GM23248 (cell line): ENCODE data around the gene RUVBL2. TPM values are rescaled to one million over a fixed set of nuclear protein-coding genes. Genes with fewer than 3 reads are reported as not detected.

Experiments used
- DNase-seq: peaks from one replicate; pipeline ENCODE4 v3.0.0-alpha.2; 2015
- H2AFZ ChIP-seq: fragments of 200-600 bp; sonication (generic); 2 replicates; pipeline ENCODE4 v1.6.1; 2016; ENCODE audit warnings: antibody characterized with exemption
- H3F3A ChIP-seq: fragments of 200-600 bp; sonication (generic); 2 replicates; pipeline ENCODE4 v1.6.1; 2016; ENCODE audit warnings: mild to moderate bottlenecking, antibody characterized with exemption, mixed run types; ENCODE audit not compliant: insufficient read depth
- H3K27ac ChIP-seq: fragments of 200-600 bp; sonication (generic); 2 replicates; pipeline ENCODE4 v1.5.1; 2016; ENCODE audit warnings: mild to moderate bottlenecking
- H3K27me3 ChIP-seq: fragments of 200-600 bp; sonication (generic); replicated peaks from 2 replicates; pipeline ENCODE4 v1.6.1; 2016; ENCODE audit warnings: mild to moderate bottlenecking; ENCODE audit not compliant: insufficient read depth
- H3K36me3 ChIP-seq: fragments of 200-600 bp; sonication (generic); 2 replicates; pipeline ENCODE4 v1.6.1; 2016; ENCODE audit warnings: low read depth, mild to moderate bottlenecking
- H3K4me1 ChIP-seq: fragments of 200-600 bp; sonication (generic); 2 replicates; pipeline ENCODE4 v1.6.1; 2016; ENCODE audit warnings: mild to moderate bottlenecking; ENCODE audit not compliant: insufficient read depth
- H3K4me2 ChIP-seq: fragments of 200-600 bp; sonication (generic); one replicate; pipeline ENCODE4 v1.6.1; 2016; ENCODE audit warnings: mild to moderate bottlenecking; ENCODE audit not compliant: unreplicated experiment
- H3K4me3 ChIP-seq: fragments of 200-600 bp; sonication (generic); 2 replicates; pipeline ENCODE4 v1.5.1; 2016; ENCODE audit warnings: mild to moderate bottlenecking
- H3K79me2 ChIP-seq: fragments of 200-600 bp; sonication (generic); 2 replicates; pipeline ENCODE4 v1.6.1; 2016; ENCODE audit warnings: mild to moderate bottlenecking; ENCODE audit not compliant: insufficient read depth
- H3K9ac ChIP-seq: fragments of 200-600 bp; sonication (generic); 2 replicates; pipeline ENCODE4 v1.6.1; 2016; ENCODE audit warnings: mild to moderate bottlenecking
- H3K9me2 ChIP-seq: fragments of 200-600 bp; sonication (generic); 2 replicates; pipeline ENCODE4 v1.6.1; 2016; ENCODE audit warnings: mixed run types, mild to moderate bottlenecking, moderate library complexity; ENCODE audit not compliant: insufficient read depth
- H3K9me3 ChIP-seq: fragments of 200-600 bp; sonication (generic); one replicate; pipeline ENCODE4 v1.6.1; 2017; ENCODE audit warnings: low read depth
- H4K20me1 ChIP-seq: fragments of 200-600 bp; sonication (generic); 2 replicates; pipeline ENCODE4 v1.6.0; 2016; ENCODE audit not compliant: insufficient read depth
- EZH2 ChIP-seq: fragments of 200-600 bp; sonication (generic); IDR thresholded peaks from 2 replicates; pipeline ENCODE4 v1.6.1; 2018; ENCODE audit warnings: antibody characterized with exemption, mild to moderate bottlenecking; ENCODE audit not compliant: insufficient read depth, poor library complexity, severe bottlenecking
- EZH2phosphoT487 ChIP-seq: fragments of 200-600 bp; sonication (generic); IDR thresholded peaks from 2 replicates; pipeline ENCODE4 v1.6.1; 2018; ENCODE audit warnings: antibody characterized with exemption, moderate library complexity, mild to moderate bottlenecking, low read depth; ENCODE audit not compliant: insufficient read depth
- WGBS, 2 experiments: methylation state at CpG; one replicate each; pipeline ENCODE4 v1.1.6; 2015 to 2017; ENCODE audit warnings: low lambda C conversion rate in 2 of 2, low coverage in 1 of 2; ENCODE audit errors: missing lambda C conversion rate in 2 of 2; 5-methylcytosine and 5-hydroxymethylcytosine counted together
- in situ Hi-C: fragments of 300-500 bp; cut with MboI; formaldehyde crosslinking; loops from 2 replicates; pipeline ENCODE4 v1.15.0; 2020
- polyA plus RNA-seq: library from polyadenylated mRNA; unstranded; fragments of >200 nt; fragmentation: Nextera tagmentation; extraction: Ambion mirVana; gene quantifications from 2 replicates; pipeline ENCODE4 v1.2.1, GENCODE V29; 2016
- total RNA-seq: library from RNA; depleted of rRNA; stranded (reverse); fragments of >200 nt; shearing (Covaris generic); gene quantifications from 2 replicates; pipeline ENCODE4 v1.2.3, GENCODE V29; 2014

The RUVBL2 gene
- total and polyA plus RNA-seq, 2 experiments from 2014 or later = 129 to 177 TPM

GRCh38 chr19:48959341-48960239 is 34.1 kb upstream of the RUVBL2 start:
- Histone ChIP-seq H3K9me2 (no peaks in the 10 kb centered on the region), H3K27ac (no peak overlapping the region), H3K9me3 (no peaks in the 10 kb centered on the region), H3F3A (peaks cover 35% of the 10 kb centered on the region), H2AFZ (no peak overlapping the region), H3K4me3 (no peak overlapping the region), H3K79me2 (peaks cover 31% of the 10 kb centered on the region), H3K36me3 (peaks cover 7% of the 10 kb centered on the region; the same call in 1 of the 2 replicates), H3K27me3 (no peaks in the 10 kb centered on the region), H3K4me2 (no peak overlapping the region), H4K20me1 (no peaks in the 10 kb centered on the region), H3K9ac (no peak overlapping the region), H3K4me1 (peaks cover 30% of the 10 kb centered on the region)
- 88 to 92% methylated on average over 16 of the region's 16 CpGs for WGBS, 2 experiments
- no peak for DNase-seq
- TF ChIP-seq EZH2 = no peak
- TF ChIP-seq EZH2phosphoT487 = no peak
- in situ Hi-C loops = no loop called here

DNA sequence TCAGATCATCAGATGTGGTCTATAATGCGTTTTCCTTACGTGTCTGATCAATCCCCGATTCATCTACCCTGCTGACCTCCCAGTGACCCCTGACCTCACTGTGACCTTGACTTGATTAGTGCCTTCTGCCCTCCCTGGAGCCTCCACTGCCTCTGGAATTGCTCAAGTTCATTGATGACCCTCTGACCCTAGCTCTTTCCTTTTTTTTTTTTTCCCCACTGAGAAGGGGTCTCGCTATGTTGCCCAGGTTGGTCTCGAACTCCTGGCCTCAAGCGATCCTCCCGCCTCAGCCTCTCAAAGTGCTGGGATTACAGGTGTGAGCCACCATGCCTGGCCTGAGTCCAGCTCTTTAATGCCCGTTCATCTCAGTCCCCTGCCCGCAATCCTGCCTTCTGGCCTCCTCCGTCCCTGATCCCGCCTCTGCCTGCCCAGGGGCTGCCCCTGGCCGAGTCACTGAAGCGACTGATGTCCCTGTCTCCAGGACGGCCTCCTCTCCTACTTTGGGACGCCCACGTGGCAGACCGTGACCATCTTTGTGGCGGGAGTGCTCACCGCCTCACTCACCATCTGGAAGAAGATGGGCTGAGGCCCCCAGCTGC is 32.5 kb upstream of the RUVBL2 start:
- no peaks in the 10 kb centered on the region for H3K27me3 ChIP-seq
- H3K9ac ChIP-seq = no peak overlapping the region
- no peak for TF ChIP-seq EZH2phosphoT487
- TF ChIP-seq EZH2 = no peak
- WGBS, 2 experiments = 84 to 86% methylated on average over 19 of the region's 19 CpGs
- in situ Hi-C loops = no loop called here
- peaks cover 44% of the 10 kb centered on the region for H3F3A ChIP-seq
- DNase-seq = no peak
- no peak overlapping the region for H3K4me2 ChIP-seq
- no peak overlapping the region for H3K27ac ChIP-seq
- peaks cover 5% of the 10 kb centered on the region; the same call in 1 of the 2 replicates for H4K20me1 ChIP-seq
- no peak overlapping the region for H2AFZ ChIP-seq
- H3K4me1 ChIP-seq = peaks cover 24% of the 10 kb centered on the region
- H3K79me2 ChIP-seq = peaks cover 25% of the 10 kb centered on the region
- no peaks in the 10 kb centered on the region for H3K9me2 ChIP-seq
- H3K36me3 ChIP-seq = peaks cover 10% of the 10 kb centered on the region; the same call in 1 of the 2 replicates
- H3K4me3 ChIP-seq = no peak overlapping the region
- H3K9me3 ChIP-seq = no peaks in the 10 kb centered on the region

GRCh38 chr19:48961673-48962028 is 32.0 kb upstream of the RUVBL2 start:
- Histone ChIP-seq H3F3A (peaks cover 49% of the 10 kb centered on the region), H3K4me2 (no peak overlapping the region), H3K4me1 (peaks cover 24% of the 10 kb centered on the region), H2AFZ (no peak overlapping the region), H4K20me1 (peaks cover 10% of the 10 kb centered on the region; the same call in 1 of the 2 replicates), H3K9ac (no peak overlapping the region), H3K79me2 (peaks cover 25% of the 10 kb centered on the region), H3K36me3 (peaks cover 15% of the 10 kb centered on the region; the same call in 1 of the 2 replicates), H3K27ac (peak overlapping the region; percentile 97; the same call in 1 of the 2 replicates), H3K4me3 (no peak overlapping the region), H3K9me2 (no peaks in the 10 kb centered on the region), H3K27me3 (no peaks in the 10 kb centered on the region), H3K9me3 (no peaks in the 10 kb centered on the region)
- in situ Hi-C loops = no loop called here
- TF ChIP-seq EZH2 (no peak), EZH2phosphoT487 (no peak)
- 83 to 87% methylated on average over 12 of the region's 12 CpGs for WGBS, 2 experiments
- no peak for DNase-seq

DNA sequence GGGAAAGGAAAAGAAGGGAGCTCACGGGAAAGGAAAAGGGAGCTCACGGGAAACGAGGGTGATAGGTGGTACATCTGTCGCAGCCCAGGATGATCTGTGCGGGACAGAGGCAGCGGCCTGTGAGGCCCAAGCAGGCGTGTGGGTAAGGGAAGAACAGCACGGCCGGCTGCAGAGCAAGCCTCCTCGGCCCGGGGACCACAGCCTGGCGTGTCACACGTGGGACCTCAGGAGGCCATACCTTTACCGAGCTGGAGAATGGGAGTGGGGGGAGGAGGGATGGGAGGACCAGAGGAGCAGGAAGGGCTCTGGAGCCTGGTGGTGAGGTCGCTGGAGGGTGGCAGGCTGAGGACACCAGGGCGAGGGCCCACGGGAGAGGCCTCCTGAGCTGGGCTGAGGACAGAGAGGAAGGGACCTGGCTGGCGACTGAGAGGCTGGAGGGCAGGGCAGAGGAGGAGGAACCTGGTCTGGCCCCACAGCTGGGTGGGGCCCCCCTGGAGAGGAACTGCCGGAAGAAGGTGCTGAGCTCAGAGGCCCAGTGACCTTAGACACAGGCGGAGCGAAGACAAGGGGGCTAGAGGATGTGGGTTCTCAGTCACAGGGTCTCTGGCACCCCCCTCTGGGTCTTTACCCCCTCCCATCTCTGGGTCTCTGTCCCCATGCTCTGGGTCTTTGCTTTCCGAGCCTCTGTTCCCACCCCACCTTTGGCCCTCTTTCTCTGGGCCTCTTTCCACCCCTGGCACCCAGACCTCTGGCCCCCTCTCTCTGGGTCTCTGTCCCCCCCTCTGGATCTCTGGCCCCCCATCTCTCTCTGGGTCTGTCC is 31.4 kb upstream of the RUVBL2 start:
- peaks cover 28% of the 10 kb centered on the region for H3K4me1 ChIP-seq
- 70 to 76% methylated on average over 21 to 22 of the region's 22 CpGs for WGBS, 2 experiments
- H3K9ac ChIP-seq = peak overlapping the region; percentile 25; the same call in 1 of the 2 replicates
- H3K9me3 ChIP-seq = no peaks in the 10 kb centered on the region
- no peak overlapping the region for H2AFZ ChIP-seq
- DNase-seq = peak; percentile 59
- in situ Hi-C loops = no loop called here
- peak overlapping the region; percentile 7 for H3K4me2 ChIP-seq
- H3K27me3 ChIP-seq = no peaks in the 10 kb centered on the region
- H3K79me2 ChIP-seq = peaks cover 28% of the 10 kb centered on the region
- no peaks in the 10 kb centered on the region for H3K9me2 ChIP-seq
- H3K36me3 ChIP-seq = peaks cover 21% of the 10 kb centered on the region; the same call in 1 of the 2 replicates
- peaks cover 55% of the 10 kb centered on the region for H3F3A ChIP-seq
- H3K4me3 ChIP-seq = no peak overlapping the region
- peak overlapping the region; percentile 97 for H3K27ac ChIP-seq
- H4K20me1 ChIP-seq = peaks cover 12% of the 10 kb centered on the region; the same call in 1 of the 2 replicates
- no peak for TF ChIP-seq EZH2
- TF ChIP-seq EZH2phosphoT487 = no peak
